GM18861 (cell line): Measurements from ENCODE around the gene PARVG.

Experiments
- ATAC-seq: cut with Tn5 transposase; IDR thresholded peaks from one replicate; pipeline ENCODE4 v1.9.1; 2021; ENCODE audit not compliant: unreplicated experiment

The PARVG gene

GRCh38 chr22:44195189-44195871 is 14.6 kb downstream of the PARVG start:
- ATAC-seq = no peak

- ATAC-seq = no peak
These were observed 15.5 kb downstream of the PARVG start for GRCh38 chr22:44196241-44196640.

GRCh38 chr22:44196731-44197131 is 16.0 kb downstream of the PARVG start:
- ATAC-seq = no peak

GRCh38 chr22:44197271-44197670 is 16.5 kb downstream of the PARVG start:
- no peak for ATAC-seq

- ATAC-seq = no peak
These were observed 18.4 kb downstream of the PARVG start for GRCh38 chr22:44199164-44199563.

GRCh38 chr22:44199866-44200265 is 19.1 kb downstream of the PARVG start:
- no peak for ATAC-seq

GRCh38 chr22:44200451-44200850 is 19.7 kb downstream of the PARVG start:
- ATAC-seq = no peak

GRCh38 chr22:44200855-44201550 is 20.3 kb downstream of the PARVG start:
- ATAC-seq = no peak

GRCh38 chr22:44201665-44202064 is 20.9 kb downstream of the PARVG start:
- ATAC-seq = no peak

GRCh38 chr22:44202261-44202789 is 21.6 kb downstream of the PARVG start:
- no peak for ATAC-seq

- no peak for ATAC-seq
These were observed 22.5 kb downstream of the PARVG start for GRCh38 chr22:44203203-44203602.

GRCh38 chr22:44204739-44205515 is 24.2 kb downstream of the PARVG start:
- ATAC-seq = no peak

GRCh38 chr22:44205516-44206329 is 25.0 kb downstream of the PARVG start:
- no peak for ATAC-seq

- no peak for ATAC-seq
These were observed 25.6 kb downstream of the PARVG start for GRCh38 chr22:44206330-44206645.

GRCh38 chr22:44206696-44207095 is 26.0 kb downstream of the PARVG start:
- ATAC-seq = no peak

- no peak for ATAC-seq
These were observed 26.7 kb downstream of the PARVG start for GRCh38 chr22:44207173-44207980.

- ATAC-seq = no peak
These were observed 27.2 kb downstream of the PARVG start for GRCh38 chr22:44207981-44208317.

- ATAC-seq = no peak
These were observed 28.6 kb downstream of the PARVG start for GRCh38 chr22:44209343-44209742.

- ATAC-seq = no peak
These were observed 30.0 kb downstream of the PARVG start for GRCh38 chr22:44210722-44211121.

GRCh38 chr22:44211256-44211945 is 30.7 kb downstream of the PARVG start:
- no peak for ATAC-seq
